Hypothalamus (tissue), 51 donors: Measurements from ENCODE around the gene CACNG1.

Experiments used
- DNase-seq, 51 donors: peaks; one replicate each; lab custom pipeline; 2025; lab: John Stamatoyannopoulos, UW

Gene CACNG1

DNA sequence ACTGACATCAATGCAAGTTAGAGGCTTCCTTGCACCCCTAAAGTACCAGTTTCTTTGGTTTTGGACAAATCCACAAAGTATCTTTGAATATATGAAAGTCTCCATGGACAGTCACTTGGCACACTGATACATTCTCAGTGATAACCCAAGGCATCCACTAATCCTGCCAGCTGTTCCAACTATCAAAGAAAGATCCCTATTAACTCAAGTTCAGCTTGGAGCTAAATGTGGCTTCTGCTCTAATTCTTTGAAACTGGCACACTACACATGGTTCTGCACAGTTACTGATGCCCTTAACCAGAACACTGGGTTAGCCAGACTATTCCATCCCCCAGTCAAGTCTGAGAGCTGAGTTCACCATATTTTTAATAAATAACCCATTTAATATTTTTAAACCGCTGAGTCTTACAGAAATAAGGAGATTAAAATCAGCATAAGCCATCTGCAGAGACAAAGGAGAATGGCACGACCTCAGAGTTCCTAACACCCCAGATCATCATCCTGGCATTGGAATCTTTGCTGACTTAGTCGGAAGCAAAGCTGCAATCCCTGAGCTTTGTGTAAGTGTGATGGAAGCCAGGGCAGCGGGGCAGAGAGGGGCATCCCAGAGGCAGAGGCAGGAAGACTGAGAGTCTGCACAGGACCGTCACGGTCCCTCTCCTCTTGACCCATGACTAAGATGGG, 6.3 kb downstream of the CACNG1 start:
- DNase-seq, result no peak

DNA sequence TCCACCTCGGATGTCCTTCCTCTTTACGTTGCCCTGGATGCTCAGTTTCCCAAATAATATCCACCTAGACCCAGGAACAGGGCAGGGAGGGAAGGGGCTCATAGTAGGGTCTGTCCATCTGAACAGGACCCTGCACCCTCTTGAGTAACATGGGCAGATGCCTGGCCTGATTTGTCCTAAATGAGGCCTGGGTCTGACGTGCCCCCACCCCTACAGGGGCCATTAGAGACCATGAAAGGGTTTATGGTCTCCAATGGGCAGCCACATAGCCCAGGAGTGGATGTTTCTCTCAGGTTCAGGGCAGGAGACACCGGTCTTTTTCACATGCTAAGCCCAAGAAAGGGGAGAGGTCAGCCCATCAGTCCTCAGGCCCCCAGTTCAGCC, 6.8 kb downstream of the CACNG1 start:
- DNase-seq, result no peak

GRCh38 chr17:67051837-67052236, 7.5 kb downstream of the CACNG1 start:
- no peak for DNase-seq

DNA sequence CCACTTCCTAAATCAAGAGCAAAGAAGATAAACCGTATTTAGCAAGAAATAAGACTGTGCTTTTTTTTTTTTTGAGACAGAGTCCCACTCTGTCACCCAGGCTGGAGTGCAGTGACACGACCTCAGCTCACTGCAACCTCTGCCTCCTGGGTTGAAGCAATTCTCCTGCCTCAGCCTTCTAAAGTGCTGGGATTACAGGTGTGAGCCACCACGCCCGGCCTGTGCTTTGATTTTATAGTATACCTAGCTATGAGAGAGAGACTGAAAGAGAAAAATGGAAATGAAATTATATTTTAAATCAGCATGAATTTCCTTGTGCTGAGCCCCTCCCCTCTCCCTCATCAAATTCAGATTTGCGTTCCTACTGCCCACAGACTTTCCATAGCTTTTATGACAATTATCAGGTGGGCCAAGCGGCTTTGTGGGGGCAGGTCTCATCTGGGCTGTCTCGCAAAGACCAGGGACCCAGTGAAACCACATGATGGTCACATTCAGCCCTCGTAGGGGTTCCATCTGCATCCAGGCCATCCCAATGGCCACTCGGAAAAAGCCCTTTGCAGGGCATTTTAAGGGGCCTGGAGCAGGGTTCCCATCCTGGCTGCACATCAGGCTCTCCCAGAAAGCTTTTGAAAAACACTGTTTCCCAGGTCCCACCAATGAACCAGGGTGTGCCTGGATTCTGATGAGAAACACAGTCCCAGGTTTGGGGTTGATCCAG, 8.5 kb downstream of the CACNG1 start:
- DNase-seq, result no peak

DNA sequence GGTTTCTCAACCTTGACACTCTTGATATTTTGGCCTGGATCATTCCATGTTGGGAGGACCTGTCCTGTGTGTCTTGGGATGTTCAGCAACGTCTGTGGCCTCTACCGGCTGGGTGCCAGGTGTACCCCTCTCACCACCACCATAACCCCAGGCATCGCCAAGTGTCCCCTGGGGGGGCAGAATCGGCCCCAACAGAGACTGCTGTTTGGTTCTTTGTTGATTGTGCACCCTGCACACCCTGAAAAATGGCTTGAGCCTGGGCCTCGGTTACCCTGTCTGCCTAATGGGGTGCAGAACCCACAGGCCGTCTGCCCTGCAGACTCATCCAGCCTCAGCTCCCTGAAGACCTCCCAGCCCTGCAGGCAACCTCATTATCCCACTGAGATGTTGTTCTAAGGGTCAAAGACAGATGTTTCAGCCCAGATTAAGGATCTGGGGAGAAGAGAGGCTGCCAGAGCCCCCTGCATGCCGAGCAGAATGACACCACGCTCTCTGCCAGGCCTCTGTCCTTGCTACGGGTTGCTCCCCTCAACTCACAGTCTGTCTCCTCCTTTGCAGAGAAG, 9.2 kb downstream of the CACNG1 start:
- no peak for DNase-seq

- no peak for DNase-seq
Observed at GRCh38 chr17:67054011-67054591, 9.7 kb downstream of the CACNG1 start.

- DNase-seq, result no peak
Observed at GRCh38 chr17:67054608-67055007, 10.3 kb downstream of the CACNG1 start.

DNA sequence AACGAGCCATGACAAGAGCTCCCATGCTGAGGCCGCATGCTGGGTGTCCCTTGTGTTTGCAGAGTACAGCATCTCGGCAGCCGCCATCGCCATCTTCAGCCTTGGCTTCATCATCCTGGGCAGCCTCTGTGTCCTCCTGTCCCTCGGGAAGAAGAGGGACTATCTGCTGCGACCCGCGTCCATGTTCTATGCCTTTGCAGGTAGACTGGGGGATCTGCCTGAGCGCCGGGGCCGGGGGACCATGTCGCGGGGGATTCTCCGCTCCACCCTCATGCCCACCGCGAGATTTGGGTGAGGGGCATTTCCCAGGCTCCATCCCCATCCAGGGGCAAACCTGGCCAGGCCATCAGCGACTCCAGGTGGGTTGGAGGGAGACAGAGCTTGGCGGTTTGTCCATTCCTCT, 10.7 kb downstream of the CACNG1 start:
- no peak for DNase-seq

DNA sequence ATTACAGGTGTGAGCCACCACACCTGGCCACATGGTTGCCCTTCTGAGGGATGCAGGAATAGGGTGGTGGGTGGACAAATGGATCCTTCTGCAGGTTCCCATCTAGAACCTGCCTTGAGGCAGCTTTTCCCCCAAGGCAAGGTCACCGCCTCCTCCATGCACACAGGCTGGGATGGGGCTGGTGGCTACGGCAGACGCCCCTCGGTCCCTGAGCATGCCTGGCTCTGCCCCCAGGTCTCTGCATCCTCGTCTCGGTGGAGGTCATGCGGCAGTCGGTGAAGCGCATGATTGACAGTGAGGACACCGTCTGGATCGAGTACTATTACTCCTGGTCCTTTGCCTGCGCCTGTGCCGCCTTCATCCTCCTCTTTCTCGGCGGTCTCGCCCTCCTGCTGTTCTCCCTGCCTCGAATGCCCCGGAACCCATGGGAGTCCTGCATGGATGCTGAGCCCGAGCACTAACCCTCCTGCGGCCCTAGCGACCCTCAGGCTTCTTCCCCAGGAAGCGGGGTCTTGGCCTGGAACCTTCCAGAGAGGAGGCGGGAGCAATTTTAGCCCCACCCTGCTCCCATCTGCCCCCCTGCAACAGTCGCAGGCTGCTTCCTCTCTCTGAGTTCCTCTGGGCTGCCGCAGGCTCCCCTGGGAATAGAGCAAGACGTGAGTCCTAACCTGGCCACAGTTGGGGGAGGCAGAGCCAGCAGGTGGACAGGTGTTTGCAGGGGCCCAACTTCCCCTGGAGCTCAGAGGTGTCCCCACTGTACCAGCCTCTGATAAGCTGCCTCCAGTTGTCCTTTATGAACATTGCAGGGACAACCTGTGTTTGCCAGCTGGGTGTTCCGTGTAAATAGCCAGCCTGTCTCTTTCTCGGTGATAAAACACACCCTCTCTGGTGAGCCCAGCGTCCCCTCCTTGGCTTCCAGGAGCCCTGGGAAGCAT, 11.7 kb downstream of the CACNG1 start:
- DNase-seq, result no peak

DNA sequence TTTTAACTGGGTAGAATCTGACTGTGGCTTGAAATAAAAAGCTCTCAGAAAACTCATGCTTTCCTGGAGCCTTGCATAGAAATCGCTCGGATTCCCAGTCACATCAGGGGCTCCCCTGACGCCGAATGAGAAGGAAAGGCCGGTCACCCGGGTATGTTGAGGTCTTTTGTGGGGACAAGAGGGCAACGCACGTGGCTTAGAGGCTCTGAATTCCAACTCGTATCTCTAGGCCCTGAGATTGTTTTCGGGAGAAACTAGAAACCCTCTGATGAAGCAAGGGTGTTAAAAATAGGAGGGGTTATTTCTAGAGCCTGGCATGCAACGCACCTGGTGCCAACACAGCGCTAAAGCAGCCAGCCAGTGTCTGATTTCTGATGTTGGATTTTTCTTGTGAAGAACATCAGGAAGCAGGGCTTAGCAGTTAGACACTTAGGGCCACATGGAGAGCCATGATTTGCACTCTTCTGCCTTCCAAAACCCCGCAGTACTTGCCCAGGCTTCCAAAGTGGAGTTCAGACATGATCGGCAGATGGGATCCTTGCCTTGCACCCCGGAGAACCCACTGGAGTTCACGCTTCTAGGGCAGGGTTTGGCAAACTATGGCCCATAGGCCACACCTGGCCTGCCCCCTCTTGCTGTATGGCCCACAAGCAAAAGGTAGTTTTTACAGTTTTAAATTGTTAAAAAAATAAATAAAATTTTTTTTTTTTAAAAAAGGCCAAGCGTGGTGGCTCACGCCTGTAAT, 12.6 kb downstream of the CACNG1 start:
- no peak for DNase-seq

- DNase-seq, result no peak
Observed at GRCh38 chr17:67058036-67058435, 13.7 kb downstream of the CACNG1 start.

DNA sequence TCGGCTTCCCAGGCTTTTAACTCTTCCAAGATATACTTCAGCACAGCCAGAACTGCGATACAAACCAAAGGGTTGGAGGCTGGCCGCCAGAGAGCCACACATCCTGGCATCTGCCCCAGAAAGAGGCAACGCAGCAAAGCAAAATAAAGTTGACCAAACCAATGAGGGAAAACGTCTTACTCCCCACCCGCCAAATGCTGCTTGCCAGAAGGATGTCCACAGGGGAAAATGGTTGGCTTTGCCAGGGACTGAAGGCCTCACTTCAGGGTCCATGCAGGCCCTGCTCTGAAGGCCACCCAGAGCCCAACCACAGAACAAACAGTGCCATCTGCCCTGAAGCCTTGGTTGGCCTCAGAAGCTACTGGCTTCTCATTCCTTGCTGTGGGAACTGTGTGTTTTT, 15.0 kb downstream of the CACNG1 start:
- peak in 14 of 51 donors; percentile 4 to 60 (median 16) for DNase-seq

- no peak for DNase-seq
Observed at GRCh38 chr17:67063141-67063540, 18.8 kb downstream of the CACNG1 start.

DNA sequence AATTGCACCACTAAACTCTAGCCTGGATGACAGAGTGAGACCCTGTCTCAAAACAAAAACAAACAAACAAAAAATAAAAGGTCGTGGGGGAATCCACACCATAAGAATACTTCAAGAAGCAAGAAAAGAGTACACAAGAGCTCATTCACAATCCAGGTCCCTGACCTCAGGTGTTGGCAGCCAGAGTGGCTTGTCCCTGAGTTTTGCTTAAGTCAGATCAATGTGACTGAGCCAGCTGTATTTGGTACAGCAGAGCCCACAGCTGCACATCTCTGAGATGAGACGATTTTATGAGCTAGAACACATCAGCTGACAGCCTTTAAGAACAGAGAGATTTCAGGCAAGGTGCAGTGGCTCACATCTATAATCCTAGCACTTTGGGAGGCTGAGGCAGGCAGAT, 22.4 kb downstream of the CACNG1 start:
- no peak for DNase-seq

DNA sequence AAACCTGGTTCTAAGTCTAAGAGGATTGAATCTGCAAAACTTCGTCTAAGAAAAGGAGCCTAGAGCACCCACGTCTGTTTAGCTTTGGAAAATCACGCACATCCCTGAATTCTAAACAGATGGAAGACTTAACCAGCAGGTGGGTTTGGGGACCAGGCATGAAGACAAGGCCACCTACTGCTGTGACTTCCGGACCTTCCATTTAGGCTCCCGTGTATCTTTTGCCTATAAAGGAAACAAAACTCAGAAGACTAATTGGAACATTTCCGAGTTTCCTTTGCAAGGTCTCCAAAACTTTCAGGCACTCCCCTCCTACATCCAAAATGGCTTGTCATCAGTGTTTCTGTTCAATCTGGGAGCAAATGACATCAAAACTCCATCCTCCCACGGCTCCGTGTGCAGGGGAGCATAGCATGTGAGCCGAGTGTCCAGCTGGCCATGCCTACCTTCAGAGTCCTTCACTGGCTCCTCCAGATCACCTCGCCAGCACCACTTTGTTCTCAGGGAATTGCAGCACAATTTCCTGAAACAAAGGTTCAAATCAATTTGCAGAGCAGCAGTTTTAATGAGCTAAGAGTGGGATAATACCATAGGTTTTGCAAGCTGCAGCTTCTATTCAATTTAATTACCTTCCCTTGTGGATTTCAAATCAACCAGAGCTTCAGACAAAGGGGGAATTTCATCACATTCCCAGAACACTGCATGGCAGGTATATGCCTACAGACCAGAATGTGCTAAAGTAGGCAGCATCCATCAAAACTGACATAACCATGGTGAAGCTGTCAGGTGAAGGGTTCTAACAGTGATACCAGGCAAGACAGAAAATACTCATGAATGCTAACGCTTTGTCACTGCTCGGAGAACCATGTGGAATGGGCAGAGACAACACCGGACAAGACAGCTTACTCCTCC, 23.5 kb downstream of the CACNG1 start:
- DNase-seq, result peak in 2 of 51 donors; percentile 12 to 68

GRCh38 chr17:67068999-67069398, 24.6 kb downstream of the CACNG1 start:
- DNase-seq, result no peak

DNA sequence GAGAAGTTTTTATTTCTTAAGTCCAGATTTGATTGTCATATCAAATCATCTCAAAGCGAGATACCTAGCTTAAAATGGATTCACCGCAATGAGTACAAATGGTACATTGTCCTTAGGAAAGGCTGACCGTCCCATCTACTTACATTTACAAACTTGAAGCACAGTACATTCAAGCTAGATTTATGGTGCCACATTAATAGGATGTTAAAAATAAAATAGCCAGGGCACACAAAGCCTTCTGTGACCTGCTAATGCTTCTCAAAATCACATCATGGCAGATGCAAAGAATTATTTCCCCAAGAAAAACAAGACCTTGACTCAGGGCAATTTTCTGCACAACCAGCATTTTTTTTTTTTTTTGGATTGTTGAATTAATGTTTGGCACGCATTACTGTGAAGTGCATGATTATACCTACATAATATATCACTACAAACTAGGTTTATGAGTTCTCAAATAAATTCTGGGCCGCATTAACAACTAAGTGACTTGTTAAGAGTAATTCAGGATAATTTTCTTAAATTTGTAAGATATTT, 25.3 kb downstream of the CACNG1 start:
- no peak for DNase-seq

DNA sequence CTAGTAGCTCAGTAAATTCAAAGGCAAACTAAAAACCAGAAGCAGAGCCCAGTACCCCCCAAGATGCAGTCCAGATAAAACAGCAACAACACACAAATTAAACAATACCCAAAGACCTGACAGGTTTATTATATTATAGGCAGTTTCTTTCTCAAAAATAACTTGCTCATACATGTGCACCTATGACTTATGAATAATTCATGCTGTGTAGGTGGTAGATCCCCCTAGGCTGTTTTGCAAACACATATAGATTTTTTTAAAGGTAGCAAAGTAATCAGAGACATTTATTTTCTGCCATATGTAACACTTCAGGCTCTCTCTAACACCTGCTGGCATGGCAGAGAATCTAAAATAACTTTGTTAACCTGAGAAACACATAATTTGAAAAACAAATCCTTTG, 27.2 kb downstream of the CACNG1 start:
- DNase-seq, result no peak

DNA sequence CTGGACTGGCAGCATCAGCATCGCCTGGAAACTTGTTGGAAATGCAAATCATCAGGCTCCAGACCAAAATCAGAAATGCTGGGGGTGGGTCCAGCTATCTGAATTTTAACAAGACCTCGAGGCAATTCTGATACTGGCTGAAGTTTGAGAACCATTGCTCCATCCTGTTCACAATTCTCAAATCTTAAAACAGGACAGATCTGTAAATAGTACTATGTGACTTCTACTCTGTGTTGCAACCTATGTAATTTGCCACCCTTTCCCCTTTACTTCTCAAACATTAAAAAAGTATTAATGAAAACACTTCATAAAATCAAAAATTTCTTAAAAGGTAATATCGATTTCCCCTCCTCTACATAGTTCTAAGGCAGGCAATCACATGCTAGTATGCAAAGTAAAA, 28.5 kb downstream of the CACNG1 start:
- no peak for DNase-seq
